Renal cortex interstitium (tissue), 11 donors: ENCODE measurements around the gene FAM177A1. TPM values are rescaled to one million over a fixed set of nuclear protein-coding genes. Genes with fewer than 3 reads are reported as not detected.
"Not testable (repeated sequence)": the region's sequence is repeated elsewhere in the genome, so short reads cannot be mapped to it uniquely, and the experiment has no call there.

Source experiments
- DNase-seq, 11 donors: peaks; one replicate each; pipeline ENCODE4 v3.0.0-alpha.2; 2013; ENCODE audit warnings: low read depth in 9 of 11, low spot score in 4 of 11; ENCODE audit errors: extremely low read depth in 1 of 11
- polyA plus RNA-seq, 3 donors: library from polyadenylated mRNA; unstranded; fragments of 120-200 nt; gene quantifications; one replicate each; pipeline ENCODE4 v1.2.1, GENCODE V29; 2013; ENCODE audit not compliant: insufficient read length in 3 of 3

Gene FAM177A1
- polyA plus RNA-seq, 3 donors = 53.4 to 69.2 (median 57.5) TPM

DNA sequence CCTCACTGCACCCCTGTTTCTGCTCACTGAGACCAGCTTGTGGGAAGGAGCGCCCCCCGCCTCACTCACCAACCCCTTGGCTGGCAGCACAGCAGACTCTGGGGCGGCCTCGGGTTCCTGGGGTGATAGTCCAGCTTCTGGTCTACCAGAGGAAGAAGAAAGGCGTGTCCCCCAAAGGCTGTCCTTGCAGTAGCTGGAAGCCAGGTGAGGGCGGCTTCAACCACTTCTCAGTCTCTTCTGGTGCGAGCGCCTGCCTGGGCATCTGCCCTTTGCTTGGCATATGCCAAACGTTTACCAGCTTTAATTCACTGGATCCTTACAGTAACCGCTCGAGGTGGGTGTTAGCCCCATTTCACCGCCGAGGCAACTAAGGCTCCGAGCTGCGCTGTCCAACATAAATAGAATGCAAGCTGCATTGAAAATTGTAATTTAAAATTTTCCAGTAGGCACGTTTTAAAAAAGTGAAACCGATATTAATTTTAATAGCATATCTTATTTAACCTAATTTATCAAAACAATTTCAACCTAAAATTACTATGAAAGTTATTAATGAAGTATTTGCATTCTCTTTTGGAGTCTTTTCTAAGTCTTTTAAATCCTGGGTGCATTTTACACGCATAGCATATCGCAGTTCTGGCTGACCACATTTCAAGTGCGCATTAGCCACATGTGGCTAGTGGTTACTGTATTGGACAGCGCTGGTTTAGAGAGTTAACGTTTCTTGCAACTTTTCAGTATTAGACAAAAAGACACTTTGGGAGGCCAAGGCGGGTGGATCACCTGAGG, 872 bp downstream of the FAM177A1 start:
- peak in 4 of 11 donors; percentile 12 to 29 (median 20) for DNase-seq

DNA sequence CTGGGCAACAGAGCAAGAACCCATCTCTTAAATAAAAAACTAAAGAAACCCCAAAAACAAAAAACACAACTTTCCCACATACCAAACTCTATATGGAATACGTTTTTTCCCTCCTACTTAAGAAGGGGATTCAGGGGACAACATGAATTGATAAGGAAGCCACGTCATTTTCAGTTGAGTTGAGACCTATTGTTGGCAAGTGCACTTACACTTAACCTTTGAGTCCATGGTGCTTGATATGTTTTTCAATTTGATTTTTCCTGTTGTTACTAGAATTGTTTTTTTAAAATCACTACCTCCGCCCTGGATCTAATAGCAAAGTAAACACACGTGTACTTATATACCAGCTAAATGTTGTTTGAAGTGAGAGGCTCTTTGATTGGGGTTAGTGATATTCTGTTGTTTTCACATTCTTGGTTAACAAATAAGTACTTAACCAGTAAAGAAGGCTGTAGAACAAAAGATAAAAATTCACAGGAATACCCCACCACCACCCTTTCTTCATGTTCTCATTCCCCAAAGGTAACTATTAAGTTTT, 2.0 kb downstream of the FAM177A1 start:
- no peak for DNase-seq

DNA sequence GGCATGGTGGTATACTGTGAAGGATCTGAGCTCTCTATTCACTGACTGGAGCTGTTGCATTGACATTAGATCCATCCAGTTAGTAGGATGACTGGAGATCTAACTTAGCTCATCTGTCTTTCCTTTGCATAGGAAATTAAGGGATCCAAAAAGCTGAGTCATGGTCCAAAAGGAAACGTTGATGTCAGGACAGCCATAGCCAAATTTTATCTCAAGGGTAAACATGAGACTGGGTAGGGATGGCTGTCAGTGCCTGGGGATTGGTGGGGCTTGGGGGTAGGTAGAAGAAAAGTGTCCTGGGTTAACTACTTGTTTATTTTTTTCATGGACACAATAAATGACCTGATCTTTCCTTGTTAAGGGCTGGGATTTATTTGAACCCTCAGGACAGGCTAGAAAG, 4.6 kb downstream of the FAM177A1 start:
- no peak for DNase-seq

DNA sequence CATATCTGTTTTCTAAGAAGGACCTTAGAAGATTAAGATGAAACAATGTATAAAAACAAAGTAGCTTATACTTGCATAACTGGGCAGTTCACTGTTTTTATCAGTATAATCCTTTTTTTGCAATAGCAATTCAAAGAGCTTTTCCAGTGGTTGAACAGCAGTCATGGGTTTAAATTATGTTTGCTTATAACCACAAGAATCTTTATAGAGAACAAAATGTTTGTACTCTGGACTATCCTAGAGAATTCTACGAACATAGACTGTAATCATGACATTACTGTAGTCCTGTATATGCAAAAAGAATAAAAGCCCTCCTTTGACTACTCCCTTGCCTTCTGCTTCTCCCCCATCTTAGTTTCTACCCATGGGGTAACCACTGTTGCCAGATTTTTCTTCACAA, 5.7 kb downstream of the FAM177A1 start:
- DNase-seq = no peak

DNA sequence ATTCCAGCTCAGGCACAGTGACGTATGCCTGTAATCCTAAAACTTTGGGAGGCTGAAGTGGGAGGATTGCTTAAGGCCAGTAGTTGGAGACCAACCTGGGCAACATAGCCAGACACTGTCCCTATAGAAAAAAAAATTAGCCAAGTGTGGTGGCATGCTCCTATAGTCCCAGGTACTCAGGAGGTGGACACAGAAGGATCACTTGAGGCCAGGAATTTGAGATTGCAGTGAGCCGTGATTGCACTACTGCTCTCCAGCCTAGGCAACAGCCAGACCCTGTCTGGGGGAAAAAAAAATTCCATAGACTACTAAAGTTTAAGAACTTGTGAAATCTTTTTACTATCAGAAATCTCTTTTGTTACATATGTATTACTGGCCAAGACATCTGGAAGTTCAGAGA, 6.6 kb downstream of the FAM177A1 start:
- DNase-seq = no peak

DNA sequence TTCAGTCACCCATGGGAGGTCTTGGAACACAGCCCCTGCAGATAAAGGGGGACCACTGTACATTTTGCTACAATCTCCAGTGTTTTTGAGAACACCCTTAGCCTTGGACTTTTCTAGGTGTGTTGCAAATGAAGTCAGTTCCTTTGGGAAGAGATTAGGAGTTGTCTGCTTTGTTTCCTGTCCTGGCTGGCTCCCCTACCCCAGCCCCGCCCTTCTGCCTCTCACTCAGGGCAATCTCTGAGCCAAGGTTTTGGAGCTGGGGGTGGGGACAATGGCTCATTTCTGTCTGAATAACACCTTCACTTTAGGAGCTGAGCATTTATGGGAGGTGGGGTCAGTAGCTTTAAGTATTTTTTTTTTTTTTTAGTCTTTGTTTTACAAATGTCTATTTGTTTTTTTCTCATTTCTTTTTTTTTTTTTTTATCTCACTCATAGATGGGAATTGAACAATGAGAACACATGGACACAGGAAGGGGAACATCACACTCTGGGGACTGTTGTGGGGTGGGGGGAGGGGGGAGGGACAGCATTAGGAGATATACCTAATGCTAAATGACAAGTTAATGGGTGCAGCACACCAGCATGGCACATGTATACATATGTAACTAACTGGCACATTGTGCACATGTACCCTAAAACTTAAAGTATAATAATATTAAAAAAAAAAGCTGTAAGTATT, 15.2 kb downstream of the FAM177A1 start:
- not testable (repeated sequence) for DNase-seq

DNA sequence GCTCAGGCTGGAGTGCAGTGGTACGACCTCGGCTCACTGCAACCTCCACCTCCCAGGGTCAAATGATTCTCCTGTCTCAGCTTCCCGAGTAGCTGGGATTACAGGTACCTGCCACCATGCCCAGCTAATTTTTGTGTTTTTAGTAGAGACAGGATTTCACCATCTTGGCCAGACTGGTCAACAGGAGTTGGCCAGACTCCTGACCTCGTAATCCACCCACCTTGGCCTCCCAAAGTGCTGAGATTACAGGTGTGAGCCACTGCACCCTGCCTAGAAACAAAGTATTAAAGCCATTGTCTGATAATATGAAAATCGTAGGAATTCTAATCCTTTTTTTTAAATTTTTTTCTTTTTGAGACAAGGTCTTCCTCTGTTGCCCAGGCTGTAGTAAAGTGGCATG, 19.7 kb downstream of the FAM177A1 start:
- not testable (repeated sequence) for DNase-seq

DNA sequence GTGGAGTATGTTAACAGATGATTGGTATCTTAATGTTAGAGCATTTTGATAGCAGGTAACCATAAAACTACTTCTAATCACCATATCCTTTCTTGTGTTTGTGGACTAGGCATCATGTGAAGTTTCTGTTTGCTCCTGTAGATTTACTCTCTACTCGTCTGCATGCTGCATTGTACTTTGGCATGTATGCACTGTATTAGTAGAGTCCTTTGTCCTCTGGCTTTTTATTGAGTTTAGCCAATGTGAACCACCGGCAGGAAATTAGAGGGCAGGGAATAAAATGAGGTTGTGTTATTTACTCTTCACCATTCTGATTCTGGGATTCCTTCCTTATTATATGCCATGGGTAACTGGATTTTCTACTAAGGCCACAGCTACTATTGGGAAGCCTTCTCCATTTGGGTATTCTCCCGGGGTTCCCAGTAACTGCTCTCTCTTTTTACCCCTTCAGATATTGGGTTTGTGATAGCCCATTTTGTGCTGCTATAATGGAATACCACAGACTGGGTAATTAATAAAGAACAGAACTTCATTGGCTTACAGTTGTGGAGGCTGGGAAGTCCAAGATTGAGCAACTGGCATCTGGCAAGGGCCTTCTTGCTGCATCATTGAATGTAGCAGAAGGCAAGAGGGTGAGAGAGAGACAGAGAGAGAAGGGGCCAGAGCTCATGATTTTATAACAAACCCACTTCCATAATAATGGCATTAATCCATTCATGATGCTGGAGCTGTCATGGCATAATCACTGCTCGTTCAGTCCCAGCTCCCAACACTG, 22.4 kb downstream of the FAM177A1 start:
- DNase-seq = no peak

DNA sequence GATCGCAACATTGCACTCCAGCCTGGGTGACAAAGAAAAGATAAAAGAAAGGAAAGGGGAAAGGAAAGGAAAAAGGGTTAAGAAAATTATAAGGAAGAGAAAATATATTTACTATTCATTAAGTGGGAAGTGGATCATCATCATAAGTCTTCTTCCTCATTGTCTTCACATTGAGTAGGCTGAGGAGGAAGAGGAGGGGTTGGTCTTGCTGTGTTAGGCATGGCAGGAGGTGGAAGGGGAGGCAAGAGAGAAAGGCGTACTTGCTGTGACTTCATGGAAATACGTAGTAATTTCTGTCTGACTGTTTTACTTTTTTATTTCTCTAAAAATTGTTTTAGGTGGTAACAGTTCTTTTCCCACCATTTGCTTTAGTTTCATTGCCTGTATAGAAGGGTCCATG, 26.2 kb downstream of the FAM177A1 start:
- DNase-seq = no peak

DNA sequence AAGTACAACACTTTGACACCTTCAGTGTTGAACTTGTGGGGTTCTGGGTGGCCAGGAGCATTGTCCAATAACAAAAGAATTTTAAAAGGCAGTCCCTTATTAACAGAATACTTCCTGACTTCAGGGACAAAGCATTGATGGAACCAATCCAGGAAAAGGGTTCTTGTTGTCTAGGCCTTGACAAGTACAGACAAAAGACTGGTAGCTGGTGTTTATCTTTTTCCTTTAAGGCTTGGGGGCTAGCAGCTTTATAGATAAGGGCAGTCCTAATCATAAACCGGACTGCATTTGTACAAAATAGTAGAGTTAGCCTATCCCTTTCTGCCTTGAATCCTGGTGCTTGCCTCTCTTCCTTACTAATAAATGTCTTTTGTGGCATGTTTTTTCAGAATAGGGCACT, 27.4 kb downstream of the FAM177A1 start:
- no peak for DNase-seq

DNA sequence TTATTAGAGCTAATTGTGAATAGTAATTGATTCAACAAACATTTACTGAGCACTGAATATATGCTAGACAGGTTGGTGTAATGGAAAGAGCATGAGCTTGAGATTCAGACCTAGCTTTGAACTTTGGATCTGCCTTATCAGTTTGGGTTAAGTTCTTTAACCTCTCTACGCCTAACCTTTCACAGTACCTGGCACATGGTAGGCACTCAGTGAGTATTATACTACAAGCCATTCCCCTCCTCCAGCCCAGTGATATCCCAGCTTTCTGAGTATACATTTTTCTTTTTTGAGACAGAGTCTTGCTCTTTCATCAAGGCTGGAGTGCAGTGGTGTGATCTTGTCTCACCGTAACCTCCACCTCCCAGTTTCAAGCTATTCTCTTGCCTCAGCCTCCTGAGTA, 32.0 kb downstream of the FAM177A1 start:
- no peak for DNase-seq

DNA sequence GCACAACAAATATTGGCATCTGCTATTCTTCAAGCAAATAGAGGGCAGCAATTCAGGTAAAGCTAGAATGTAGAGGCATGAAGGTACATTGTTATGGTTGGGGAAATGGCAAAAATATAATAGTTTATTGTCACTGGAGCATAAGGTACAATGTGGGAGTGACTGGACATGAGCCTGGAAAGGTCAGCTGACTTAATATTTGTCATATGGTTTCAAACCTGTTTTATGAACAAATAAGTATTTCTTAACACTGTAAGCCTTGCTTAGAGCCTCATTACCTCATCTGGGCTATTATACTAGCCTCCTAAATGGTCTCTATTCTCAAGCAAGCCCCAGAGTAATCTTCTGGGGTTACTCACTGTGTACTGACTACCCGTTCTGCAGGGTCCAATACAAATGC, 33.7 kb downstream of the FAM177A1 start:
- no peak for DNase-seq

DNA sequence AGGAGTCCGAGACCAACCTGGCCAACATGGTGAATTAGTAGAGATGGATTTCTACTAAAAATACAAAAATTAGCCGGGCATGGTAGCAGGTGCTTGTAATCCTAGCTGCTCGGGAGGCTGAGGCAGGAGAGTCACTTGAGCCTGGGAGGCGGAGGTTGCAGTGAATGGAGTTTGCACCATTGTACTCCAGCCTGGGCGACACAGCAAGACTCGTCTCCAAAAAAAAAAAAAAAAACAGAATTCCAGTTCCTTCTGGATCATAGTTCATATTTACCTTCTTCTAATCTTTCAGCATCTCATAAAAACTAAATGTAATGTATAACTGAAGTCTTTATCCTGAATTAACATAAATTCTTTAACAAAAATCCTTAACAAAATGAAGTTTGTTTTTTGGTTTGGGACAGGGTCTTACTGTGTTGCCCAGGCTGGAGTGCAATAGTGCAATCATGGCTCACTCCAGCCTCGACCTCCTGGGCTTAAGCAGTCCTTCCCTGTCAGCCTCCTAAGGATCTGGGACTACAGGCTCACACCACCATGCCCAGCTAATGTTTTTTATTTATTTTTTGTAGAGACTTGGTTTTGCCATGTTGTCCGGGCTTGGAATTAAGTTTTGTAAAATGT, 37.6 kb downstream of the FAM177A1 start:
- DNase-seq = no peak

DNA sequence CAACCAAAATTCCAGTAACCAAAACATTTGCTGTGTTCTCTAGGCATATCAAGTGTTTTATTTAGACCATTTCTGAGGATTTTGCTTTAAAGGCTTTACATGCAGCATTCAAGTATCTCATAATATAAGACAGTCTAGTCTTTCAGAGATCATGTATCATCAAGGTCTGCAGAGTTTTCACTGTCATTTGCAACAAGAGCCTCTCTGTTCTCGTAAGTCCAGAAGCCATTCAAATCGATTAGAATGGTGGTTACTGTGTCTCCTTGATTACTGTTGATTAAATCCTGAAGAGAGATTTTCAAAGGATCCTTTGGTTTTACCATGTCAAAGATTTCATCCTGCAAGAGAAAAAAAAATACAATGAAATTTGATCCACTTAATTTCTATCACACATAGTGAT, 39.4 kb downstream of the FAM177A1 start:
- DNase-seq = no peak

DNA sequence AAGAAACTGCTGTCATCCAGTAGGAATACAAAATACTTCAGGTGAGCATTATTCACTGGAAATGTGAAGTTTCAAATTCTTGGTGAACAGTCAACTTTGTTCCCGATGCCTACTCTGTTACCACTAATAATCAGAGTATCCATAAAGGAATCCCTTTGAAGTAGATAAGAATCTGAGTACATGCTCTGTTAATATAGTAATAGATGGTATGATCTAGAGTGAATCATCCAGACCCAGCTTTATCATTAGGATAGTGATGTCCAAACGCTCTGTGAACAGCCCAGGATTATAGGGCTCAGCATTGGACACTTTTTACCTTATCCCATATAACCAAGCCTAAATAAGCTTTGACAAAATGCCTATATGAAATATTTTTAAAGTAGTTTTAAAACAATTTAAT, 42.4 kb downstream of the FAM177A1 start:
- DNase-seq = no peak

DNA sequence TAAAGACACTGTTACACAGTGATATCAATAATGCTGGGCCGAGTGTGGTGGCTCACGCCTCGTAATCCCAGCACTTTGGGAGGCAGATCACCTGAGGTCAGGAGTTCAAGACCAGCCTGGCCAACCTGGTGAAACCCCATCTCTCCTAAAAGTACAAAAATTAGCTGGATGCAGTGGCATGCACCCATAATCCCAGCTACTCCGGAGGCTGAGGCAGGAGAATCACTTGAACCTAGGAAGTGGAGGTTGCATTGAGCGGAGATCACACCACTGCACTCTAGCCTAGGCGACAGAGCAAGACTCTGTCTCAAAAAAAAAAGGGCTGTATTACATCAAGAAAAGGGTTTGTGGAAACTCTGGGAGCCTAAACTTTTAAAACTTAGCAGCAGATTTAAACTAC, 48.6 kb downstream of the FAM177A1 start:
- not testable (repeated sequence) for DNase-seq

DNA sequence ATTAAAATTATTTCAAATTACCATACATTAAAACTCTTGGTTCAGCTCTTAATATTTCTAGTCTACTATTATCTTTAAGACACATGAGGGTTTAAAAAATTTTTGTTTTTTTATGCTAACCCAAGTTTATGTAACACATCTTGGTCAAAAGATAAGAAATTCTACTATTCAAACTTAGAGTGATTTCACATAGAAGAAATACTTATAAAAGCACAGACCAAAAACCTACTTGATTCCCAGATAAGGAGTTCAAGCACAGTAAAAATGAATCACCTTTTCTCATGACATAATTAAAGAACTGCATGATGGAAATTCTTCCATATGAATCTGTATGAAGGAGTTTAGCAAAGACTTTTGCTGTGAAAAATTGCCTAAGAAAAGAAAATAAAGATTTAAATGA, 61.8 kb downstream of the FAM177A1 start:
- no peak for DNase-seq

DNA sequence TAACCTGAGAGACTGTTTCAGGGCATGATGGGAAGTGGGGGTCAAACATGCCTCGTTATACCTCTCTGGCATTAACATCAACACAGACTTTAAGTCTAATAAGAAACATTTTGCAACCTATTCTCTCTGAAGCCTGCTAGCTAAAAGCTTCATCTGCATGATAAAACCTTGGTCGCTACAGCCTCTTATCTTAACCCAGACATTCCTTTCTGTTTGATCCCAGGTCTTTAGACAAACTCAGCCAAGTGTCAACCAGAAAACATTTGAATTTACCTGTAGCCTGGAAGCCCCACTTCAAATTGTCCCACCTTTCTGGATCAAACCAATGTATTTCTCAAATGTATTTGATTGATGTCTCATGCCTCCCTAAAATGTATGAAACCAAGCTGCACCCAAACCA, 66.6 kb downstream of the FAM177A1 start:
- no peak for DNase-seq

DNA sequence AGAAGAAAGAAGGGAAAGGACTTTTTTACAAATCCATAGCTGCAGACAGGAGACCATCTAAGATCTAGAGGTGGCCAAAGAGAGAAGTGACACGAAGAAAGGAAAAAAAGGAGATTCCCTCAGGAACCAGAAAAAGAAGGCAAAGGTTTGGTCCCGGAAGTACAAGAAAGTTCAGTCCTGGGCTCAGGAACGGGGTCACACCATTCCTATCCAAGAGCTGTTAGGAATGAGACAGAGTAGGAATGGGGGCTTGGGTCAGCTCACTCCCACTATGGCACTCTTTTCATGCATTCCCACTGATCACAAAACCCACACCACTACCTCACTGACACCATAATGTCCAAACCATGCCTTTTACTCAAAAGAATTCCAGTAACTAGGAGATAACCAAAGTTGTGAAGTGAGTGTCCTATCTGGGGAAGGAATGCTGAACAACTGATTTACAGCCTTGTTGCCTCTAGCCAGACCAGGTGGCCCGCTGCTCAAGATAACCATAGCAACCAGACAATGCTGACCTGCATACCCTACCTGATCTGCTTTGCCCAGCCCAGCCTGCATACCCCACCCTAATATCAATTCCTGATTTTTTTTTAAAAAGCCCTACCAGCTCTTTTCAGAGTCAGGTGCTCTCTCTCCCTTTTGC, 67.4 kb downstream of the FAM177A1 start:
- no peak for DNase-seq
